AG04449 (cell line): ENCODE measurements around the gene GLT8D2.

Experiments used
- CTCF ChIA-PET: fragments of 350-600 bp; formaldehyde crosslinking; extraction: SDS; loops from one replicate; lab custom pipeline; 2021; ENCODE audit warnings: antibody characterized with exemption; lab: Yijun Ruan, JAX
- POLR2A ChIA-PET: fragments of 400-600, 350-600 bp; formaldehyde crosslinking; extraction: SDS; loops from one replicate; lab custom pipeline; 2020; ENCODE audit warnings: antibody characterized with exemption, inconsistent platforms; lab: Yijun Ruan, JAX
- DNase-seq: peaks from one replicate; pipeline ENCODE4 v3.0.0-alpha.2; 2010; ENCODE audit warnings: low read depth, low spot score
- H3K4me3 ChIP-seq: 2 replicates; pipeline ENCODE4 v1.5.1; 2011; ENCODE audit warnings: low read depth, mild to moderate bottlenecking, control low read depth, low read length
- TF ChIP-seq, protein P1 (sequence below): IDR thresholded peaks from one replicate; pipeline ENCODE4 v1.5.1; 2011; ENCODE audit warnings: mild to moderate bottlenecking, moderate library complexity, low read length, control low read depth, inconsistent platforms; ENCODE audit not compliant: insufficient read depth; ENCODE audit errors: missing control alignments

The GLT8D2 gene

DNA sequence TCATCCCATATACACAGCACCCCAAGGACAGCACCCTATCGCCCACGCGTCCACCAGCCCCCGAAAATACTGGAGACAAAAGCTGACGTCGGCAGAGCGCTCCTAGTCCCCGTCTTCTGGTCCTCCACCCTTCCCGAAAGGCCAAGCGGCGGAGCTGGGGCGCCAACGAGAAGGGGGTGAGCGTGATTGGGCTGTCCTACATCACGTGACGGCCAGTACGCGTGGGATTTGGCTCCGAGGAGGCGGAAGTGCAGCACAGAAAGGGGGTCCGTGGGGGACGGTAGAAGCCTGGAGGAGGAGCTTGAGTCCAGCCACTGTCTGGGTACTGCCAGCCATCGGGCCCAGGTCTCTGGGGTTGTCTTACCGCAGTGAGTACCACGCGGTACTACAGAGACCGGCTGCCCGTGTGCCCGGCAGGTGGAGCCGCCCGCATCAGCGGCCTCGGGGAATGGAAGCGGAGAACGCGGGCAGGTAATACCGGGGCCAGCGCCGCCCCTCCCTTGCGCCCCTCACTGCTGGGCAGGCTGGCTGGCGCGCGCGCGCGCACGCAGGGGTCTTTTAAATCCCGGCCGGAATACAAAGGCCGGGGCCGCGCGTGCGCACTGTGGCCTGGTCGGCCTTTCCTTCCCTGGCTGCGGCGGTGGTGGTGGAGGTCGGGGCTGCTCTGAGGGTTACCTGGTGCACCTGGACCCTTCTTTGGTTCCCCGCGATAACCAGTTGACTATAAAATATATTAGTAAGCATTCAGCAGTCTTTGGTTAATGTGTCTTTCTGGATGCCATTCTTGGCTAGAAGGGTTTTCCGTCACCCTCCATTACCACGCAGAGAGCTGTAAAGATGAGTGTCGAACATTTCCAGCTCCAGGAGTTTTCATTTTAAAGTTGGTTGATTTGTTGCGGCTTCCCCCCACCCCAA, 84.1 kb downstream of the GLT8D2 start, which contains the start of gene TDG:
TSS of gene TDG (plus strand) at position 283 of the 915 bp plus-strand sequence. CDS start at position 449, 166 bp downstream.
- TF ChIP-seq, protein P1, sequence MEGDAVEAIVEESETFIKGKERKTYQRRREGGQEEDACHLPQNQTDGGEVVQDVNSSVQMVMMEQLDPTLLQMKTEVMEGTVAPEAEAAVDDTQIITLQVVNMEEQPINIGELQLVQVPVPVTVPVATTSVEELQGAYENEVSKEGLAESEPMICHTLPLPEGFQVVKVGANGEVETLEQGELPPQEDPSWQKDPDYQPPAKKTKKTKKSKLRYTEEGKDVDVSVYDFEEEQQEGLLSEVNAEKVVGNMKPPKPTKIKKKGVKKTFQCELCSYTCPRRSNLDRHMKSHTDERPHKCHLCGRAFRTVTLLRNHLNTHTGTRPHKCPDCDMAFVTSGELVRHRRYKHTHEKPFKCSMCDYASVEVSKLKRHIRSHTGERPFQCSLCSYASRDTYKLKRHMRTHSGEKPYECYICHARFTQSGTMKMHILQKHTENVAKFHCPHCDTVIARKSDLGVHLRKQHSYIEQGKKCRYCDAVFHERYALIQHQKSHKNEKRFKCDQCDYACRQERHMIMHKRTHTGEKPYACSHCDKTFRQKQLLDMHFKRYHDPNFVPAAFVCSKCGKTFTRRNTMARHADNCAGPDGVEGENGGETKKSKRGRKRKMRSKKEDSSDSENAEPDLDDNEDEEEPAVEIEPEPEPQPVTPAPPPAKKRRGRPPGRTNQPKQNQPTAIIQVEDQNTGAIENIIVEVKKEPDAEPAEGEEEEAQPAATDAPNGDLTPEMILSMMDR, result peak; percentile 0
- POLR2A ChIA-PET, result interaction anchor here (0.5 to 2.0 kb wide), 13 partner anchors 8 to 491 kb away, joined by 3 to 44 read pairs (median 3); partner anchors contain the start of genes CHST11, HCFC2 and HSP90B1
- CTCF ChIA-PET, result interaction anchor here (0.9 to 2.8 kb wide), 6 partner anchors 9 to 143 kb away, joined by 3 to 13 read pairs (median 4); a partner anchor contains a TSS
- peak within 1 kb of the TSS; percentile 98 for H3K4me3 ChIP-seq
- DNase-seq, result peak; percentile 90

DNA sequence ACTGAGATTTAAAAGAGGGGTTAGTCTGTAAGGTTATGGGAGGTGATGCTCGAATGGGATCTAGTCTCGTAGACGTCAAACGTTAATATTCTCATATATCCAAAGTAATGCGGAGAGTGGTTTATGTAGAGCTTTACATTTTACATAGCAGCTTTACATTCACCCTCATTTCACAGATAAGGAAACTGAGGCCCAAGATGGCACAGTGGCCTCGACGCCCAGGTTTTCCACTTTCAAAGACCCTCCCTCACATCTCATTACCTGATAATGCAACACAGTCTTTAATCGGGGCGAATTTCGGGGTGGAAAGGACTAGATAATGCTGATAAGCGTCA, 84.8 kb downstream of the GLT8D2 start:
- H3K4me3 ChIP-seq, result peak overlapping the region; percentile 98
- ChIA-PET CTCF (interaction anchor here (0.9 to 2.8 kb wide), 6 partner anchors 9 to 144 kb away, joined by 3 to 13 read pairs (median 4); a partner anchor contains a TSS), POLR2A (interaction anchor here (0.5 to 2.0 kb wide), 9 partner anchors 9 to 491 kb away, joined by 3 to 44 read pairs (median 4); partner anchors contain the start of genes CHST11, HCFC2 and HSP90B1)
- DNase-seq, result no peak
- TF ChIP-seq, protein P1, result no peak

- CTCF ChIA-PET, result interaction anchor here (0.9 to 2.8 kb wide), 5 partner anchors 8 to 144 kb away, joined by 3 to 13 read pairs (median 5); a partner anchor contains a TSS
Observed at GRCh38 chr12:103964805-103965204, 85.2 kb downstream of the GLT8D2 start.

DNA sequence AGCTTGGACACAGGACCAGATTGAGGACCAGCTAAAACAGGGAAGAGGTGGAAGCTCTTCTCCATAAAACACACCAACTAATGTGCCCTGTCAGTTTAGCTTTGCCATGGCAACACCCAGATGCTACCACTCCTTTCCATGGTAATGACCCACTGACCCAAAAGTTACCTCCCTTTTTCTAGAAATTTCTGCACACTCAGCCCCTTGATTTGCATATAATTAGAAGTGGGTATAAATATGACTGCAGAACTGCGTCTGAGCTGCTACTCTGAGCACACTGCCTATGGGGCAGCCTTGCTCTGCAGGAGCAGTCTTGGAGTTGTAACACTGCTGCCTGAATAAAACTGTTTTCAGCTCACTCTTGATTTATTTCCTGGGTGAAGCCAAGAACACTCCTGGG, 87.5 kb downstream of the GLT8D2 start:
- ChIA-PET POLR2A (interaction anchor here (0.6 kb wide), 1 partner anchor 173 kb away, joined by 3 read pairs; no protein-coding TSS in a partner anchor), CTCF (interaction anchor here (0.7 to 1.9 kb wide), 5 partner anchors 11 to 148 kb away, joined by 3 to 7 read pairs (median 4); no protein-coding TSS in a partner anchor)
- TF ChIP-seq, protein P1, result no peak
- DNase-seq, result no peak
- no peak overlapping the region for H3K4me3 ChIP-seq

More at GRCh38 chr12:103964805-103965204, 85.2 kb downstream of the GLT8D2 start:
- DNase-seq, result no peak
- TF ChIP-seq, protein P1, result no peak
- H3K4me3 ChIP-seq, result peak overlapping the region; percentile 98
- POLR2A ChIA-PET, result interaction anchor here (0.5 to 2.0 kb wide), 3 partner anchors 9 to 181 kb away, joined by 3 to 44 read pairs (median 6); partner anchors contain the start of gene HSP90B1

GRCh38 chr12:103960616-103961227, 89.3 kb downstream of the GLT8D2 start:
- H3K4me3 ChIP-seq, result no peak overlapping the region
- TF ChIP-seq, protein P1, result no peak
- POLR2A ChIA-PET, result interaction anchor here (0.5 kb wide), 1 partner anchor 26 kb away, joined by 3 read pairs; no protein-coding TSS in a partner anchor
- CTCF ChIA-PET, result no interaction called here
- no peak for DNase-seq
